GM18861 (cell line): ENCODE measurements around the gene KRTAP9-7.
"Not testable (repeated sequence)": the region's sequence is repeated elsewhere in the genome, so short reads cannot be mapped to it uniquely, and the experiment has no call there.

Source experiments
- ATAC-seq: cut with Tn5 transposase; IDR thresholded peaks from one replicate; pipeline ENCODE4 v1.9.1; 2021; ENCODE audit not compliant: unreplicated experiment

KRTAP9-7 gene

DNA sequence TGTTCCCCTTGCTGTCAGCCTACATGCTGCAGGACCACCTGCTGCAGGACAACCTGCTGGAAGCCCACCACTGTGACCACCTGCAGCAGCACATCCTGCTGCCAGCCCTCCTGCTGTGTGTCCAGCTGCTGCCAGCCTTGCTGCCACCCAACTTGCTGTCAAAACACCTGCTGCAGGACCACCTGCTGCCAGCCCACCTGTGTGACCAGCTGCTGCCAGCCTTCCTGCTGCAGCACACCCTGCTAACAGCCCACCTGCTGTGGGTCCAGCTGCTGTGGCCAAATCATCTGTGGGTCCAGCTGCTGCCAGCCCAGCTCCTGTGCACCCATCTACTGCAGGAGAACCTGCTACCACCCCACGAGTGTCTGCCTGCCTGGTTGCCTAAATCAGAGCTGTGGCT lies 4.2 kb upstream of the KRTAP9-7 start:
- ATAC-seq, result not testable (repeated sequence)

DNA sequence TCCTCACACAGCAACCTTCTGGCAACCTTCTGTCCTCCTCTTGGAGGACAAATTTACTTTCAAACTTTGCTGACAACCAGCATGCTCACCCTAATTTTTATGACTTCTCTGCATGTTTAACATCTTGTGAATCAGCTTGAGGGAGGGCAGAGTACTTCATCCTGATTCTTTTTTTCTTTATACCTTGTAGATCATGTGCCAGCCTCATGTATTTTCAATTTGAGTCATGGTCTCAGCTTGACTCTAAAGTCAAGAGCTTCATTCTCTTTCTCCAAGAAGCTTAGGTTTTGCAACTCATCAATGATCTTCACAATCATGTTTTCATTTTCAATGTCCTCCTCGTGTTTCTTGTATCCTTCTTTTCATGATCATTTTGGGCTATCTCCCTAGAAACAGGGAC lies 3.6 kb upstream of the KRTAP9-7 start:
- no peak for ATAC-seq

DNA sequence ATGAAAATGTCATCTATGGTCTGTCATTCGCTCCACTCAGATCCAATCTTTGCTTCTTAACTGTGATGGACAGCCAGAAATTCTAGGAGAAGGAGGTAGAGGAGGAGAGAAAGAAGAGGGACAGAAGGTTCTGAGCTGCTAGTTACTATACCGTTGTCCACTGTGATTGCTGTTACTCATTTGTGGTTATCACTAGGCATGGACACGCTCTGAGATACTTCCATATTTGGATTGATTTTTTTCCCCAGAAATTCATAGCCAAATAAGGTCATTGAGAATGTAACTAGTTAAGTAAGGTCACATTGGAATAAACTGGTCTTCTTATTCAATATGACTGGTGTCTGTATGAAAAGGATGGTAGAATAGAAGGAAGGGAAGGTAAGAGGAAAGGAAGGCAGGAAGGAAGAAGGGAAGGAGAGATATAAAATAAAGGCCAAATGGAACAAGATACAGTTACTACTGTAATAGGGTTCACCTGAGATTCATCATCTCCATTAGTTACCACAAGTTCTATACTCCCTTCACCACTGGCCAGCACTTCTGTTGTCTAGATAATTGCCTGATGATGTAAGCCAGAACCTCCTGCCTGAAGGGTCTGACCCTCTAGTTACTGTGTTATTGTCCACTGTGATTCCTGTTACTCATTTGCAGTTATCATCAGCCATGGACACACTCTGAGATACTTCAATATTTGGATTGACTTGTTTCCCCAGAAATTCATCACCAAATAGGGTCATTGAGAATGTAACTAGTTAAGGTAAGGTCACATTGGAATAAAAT lies 2.9 kb downstream of the KRTAP9-7 start:
- ATAC-seq, result no peak

DNA sequence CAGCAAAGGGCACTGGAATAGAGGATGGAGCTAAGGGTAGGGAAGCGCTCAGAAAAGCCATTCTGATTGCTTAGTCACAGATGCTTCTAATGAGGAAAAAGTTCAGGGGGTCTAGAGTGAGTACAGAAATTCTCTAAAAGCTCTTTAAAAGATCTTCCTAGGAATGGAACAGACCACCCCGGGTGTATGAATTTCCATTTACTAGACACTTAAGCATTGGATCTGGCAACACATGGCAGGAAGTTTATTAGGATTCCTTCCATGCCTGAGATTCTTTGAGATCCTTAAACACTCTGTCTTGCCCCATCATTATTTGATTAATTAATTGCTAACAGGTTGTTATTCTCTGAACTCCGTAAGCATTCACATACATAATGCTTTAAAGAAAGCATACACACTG lies 8.5 kb downstream of the KRTAP9-7 start:
- no peak for ATAC-seq

DNA sequence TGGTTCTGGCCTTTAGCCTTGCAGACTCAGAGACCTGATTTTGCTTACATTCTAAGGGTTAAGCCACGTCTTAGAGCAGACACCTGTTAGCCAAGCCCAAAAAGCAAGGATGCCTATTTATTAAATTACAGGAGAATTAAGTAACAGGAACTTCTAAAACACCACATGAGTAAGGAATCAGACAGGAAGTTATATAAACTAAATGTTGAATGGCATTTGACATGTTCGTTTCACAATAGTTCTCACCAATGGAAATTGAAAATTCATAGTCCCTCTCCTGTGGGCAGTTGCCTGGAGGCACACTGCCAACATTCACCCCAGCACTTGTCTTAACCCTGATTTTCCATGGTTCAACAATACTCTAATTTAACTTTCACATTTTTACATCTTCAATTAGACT lies 9.0 kb downstream of the KRTAP9-7 start:
- no peak for ATAC-seq

DNA sequence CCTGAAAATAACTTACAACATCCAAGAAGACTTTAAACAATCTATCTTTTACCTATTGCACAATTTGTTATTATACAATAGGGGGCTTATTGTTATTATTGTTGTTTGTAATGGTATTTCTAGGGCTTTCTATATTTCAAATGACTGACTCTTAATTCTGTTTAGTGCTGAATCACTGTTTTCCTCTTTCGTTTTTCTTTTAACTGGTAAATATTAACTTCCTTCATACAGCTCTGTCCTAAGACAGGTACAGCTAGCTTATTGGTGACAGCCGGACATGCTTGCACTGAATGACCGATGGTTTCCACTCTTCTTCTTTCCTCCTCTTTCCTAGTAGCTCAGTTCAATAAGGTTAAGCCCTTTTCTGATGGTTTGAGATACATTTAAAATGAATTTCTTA lies 11.6 kb downstream of the KRTAP9-7 start:
- no peak for ATAC-seq

DNA sequence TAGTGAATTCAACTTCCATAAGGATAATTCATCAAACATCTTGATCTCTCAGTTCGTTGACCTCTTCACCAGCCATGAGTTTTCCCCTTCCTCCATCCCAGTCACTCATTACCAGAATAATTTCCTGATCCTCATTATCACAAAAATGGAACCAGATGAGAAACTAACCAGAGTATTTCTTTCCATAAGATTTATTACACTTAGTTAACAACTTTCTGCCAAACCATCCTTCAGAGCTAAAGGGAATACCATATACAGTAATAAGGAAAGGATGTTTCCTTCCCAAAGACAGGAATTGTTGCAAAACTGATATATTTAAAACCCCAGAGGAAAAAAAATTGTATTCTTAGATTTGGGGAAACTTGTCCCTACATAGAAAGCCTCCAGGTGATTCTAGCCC lies 18.5 kb downstream of the KRTAP9-7 start:
- no peak for ATAC-seq

DNA sequence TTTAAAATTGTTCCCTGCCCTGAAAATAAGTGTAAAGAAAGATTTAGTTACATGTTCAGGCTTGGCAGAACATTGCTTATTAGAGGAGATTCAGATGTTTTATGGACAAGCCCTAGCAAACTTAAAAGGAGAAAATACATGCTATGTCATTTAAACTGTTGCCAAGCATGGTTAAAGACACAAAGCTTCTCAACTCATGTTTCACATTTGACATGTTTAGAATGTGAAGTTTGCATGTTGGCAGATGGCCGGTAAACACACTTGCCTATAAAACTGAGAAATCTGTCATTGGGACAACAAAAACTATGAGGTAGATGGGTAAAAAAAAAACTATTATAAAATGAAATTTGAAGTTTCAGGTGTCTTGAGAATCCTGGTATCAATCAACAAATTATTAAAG lies 21.3 kb downstream of the KRTAP9-7 start:
- ATAC-seq, result no peak

DNA sequence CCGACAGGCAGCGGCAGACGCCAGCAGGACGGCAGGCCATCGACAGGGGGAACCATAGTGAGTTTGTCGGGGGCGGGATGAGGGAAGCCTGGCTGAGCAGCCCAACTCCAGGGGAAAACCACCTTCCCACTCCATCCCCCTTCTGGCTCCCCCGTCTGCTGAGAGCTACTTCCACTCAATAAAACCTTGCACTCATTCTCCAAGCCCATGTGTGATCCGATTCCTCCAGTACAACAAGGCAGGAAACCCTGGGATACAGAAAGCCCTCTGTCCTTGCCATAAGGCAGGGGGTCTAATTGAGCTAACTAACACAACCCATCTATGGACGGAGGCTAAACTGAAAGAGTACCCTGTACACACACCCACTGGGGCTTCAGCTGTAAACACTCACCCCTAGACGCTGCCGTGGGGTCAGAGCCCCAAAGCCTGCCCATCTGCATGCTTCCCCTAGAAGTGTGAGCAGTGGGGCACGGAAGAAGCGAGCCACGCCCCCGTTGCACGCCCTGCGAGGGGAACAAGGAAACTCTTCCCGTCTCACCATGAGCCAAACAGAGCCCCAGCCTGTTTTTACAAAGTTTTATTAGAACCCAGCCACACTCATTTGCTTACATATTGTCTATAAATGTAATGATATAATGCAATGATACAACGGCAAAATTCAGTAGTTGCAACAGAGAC lies 23.1 kb downstream of the KRTAP9-7 start:
- ATAC-seq, result no peak

DNA sequence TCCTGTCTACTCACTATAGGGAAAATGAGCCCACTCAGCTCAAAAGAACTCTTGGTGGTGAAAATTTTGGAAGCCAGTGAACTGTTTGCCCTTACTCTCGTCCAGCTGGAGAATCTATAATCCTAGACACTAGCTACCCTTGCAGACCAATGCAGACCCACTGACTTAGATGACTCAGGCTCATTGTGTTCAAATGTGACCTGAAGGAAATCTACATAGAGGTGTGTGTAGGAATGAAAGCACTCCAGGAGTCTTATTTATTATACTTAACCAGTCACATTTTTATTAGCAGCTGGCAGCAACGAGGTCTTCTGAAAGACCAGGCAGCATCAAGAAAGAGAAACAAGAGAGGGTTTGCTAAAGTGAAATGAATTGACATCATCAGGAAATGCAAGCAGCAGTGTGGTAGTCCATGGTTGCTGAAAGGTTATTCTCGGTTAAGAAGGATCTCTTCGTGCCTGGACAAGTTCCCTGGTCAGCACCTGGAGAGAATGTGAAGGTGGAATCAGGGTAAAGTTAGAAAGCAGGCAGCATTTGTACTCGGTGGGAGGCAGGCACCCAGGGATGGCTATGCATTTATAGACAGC lies 25.8 kb downstream of the KRTAP9-7 start:
- ATAC-seq, result no peak

DNA sequence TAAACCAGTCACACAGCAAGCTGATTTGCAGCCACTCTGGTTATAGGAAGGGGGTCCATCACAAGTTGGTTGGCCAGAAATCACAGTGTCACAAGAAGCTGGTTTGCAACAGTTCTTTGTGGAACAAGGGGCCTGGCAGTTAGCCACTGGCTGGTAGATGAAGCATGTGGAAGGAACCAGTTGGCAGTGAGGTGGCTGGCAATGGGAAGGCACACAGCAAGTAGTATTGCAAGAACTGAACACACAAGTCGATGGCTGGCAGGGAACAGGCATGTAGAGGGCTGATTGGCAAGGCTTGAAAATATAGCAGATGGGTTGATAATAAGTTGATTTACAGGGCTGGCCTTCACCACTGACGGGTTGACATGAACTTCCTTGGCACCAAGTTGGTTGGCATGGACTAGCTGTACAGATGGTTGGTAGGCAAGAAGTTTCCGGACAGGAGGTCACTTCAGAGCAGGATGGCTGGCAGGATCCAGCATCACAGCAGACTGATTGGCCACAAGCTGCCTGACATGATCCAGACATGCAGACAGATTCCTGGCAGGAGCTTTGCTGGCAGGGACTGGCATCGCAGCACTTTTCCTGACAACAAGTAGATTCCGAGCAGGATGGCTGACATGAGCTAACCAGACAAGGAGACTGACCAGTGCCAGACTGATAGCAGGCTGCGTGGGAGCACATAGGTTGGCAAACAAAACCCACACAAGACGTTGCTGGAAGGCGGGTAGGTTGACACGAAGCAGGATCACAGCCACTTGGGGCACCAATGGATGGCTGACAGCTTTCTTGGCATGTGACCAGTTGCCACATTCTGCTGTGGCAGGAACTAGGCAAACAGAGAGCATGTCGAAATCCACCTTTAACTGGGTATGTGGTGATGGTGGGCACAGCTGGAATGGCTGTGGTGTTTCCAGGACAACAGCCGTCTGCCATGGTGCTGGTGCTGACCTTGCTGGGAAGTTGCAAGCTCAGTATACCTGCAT lies 26.7 kb downstream of the KRTAP9-7 start, which contains the start of gene KRTAP29-1:
TSS of gene KRTAP29-1 (minus strand) at position 936 of the 986 bp plus-strand sequence. CDS start at position 936, 0 bp downstream.
- no peak for ATAC-seq

DNA sequence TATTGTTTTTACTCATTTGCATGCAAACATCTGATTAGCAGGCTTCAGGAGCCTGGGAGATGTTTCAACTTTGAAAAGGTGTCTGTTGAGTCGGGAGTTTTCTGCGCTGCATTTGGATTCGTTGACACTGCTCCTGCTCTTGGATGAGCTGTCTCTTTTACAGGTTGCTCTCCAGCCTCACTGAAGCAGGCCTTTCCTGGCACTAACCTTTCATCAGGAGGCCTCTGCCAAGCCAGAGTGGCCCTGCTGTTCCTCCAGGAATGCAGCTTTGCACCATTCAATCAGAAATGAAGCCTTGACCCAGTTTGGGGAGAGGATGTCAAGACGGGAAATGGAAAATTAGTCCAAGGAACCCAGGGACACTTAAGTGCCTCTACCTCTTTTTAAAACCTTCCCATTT lies 27.5 kb downstream of the KRTAP9-7 start:
- ATAC-seq, result no peak

DNA sequence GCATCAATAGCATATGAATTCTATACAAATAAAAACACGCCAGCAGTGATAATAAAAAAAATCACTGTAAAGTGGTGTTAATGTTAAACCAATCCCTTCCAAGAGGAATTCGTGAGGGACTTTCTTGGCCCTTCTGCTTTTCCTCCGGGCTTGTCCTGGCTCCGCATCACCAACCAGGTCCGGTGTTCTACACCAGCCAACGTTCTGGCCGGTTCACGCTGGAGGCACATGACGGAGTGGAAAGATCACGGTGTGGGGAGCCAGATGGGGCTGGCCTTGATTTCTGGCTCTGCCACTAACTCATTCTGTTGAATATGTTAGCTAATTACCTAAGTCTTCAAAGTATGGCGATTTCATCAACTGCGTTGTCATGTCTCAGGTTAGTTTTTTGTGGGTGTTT lies 28.6 kb downstream of the KRTAP9-7 start:
- ATAC-seq, result no peak

DNA sequence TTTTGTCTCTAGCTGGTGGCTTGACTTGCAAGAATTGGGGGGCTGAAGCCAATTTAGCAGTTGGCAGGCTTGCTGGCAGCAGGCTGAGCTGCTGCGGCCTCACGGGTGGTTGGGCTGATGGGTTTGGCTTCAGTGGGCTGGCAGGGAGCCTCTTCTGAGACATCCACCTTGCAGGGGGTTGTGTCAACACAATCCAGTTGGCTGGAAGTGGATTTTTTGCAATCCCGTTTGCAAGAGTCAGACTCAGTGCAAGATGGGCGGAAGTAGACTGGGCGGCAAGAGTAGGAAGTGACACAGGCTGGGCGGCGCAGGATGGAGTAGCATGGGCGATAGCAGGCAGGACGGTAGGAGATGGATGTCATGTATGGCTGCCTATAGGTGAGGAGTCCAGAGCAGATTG lies 32.1 kb downstream of the KRTAP9-7 start:
- no peak for ATAC-seq

DNA sequence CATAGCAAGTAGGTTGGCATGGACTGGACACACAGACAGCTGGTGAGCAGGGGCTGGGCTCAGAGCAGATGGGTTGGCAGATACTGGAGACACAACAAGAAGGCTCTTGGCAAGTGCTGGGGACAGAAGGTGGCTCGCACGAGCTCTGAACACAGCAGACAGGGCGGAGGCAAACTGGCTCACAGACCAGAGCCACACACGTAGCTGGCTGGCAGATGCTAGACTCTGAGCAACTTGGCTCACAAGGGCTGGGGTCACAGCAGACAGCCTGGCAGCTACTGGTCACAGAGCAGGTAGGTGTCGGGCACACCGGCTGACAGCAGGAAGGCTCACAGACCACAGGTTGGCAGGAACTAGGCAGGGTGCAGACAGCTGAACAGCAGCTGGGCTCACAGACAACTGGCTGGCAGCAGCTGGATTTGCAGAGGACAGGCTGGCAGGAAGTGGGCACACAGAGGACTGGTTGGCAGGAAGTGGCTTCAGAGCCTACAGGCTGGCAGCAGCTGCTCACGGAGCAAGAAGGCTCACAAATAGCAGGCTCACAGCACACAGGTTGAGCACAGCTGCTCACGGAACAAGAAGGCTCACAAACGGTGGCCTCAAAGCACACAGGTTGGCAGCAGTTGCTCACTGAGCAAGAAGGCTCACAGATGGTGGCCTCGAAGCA lies 32.9 kb downstream of the KRTAP9-7 start:
- ATAC-seq, result peak; percentile 43

DNA sequence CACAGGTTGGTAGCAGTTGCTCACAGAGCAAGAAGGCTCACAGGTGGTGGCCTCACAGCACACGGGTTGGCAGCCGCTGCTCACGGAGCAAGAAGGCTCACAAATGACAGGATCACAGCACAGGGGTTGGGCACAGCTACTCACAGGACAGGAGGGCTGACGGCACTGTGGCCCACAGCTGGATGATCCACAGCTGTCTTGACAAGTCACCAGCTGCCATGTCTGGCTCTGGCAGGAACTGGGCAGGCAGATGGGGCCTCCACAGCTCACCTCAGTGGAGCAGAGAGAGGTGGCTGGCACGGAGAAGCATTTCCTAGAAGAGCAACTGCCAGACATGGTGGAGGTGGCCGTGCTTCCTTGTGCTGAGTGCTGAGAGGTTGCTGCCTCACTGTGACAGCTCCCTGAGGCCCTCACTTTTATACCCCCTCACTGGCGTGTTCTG lies 33.4 kb downstream of the KRTAP9-7 start, which contains the start of gene KRTAP16-1:
TSS of gene KRTAP16-1 (minus strand) at position 392 of the 442 bp plus-strand sequence. CDS start at position 336, 56 bp downstream.
- peak; percentile 22 for ATAC-seq

DNA sequence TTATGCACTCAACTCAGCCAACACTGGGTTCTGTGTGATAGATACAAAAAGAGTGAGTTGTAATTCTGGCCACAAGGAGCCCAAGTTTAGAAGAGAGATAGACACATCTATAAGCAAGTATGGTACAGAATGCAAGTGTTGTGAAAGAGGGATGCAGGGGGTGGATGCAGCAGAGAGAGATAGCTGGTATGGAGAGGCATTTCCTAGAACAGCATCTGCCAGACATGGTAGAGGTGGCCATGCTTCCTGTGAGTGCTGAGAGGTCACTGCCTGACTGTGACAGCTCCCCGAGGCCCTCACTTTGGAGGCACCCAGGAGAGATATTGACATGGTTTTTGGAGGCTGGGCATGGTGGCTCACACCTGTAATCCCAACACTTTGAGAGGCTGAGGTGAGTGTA lies 35.6 kb downstream of the KRTAP9-7 start:
- no peak for ATAC-seq

DNA sequence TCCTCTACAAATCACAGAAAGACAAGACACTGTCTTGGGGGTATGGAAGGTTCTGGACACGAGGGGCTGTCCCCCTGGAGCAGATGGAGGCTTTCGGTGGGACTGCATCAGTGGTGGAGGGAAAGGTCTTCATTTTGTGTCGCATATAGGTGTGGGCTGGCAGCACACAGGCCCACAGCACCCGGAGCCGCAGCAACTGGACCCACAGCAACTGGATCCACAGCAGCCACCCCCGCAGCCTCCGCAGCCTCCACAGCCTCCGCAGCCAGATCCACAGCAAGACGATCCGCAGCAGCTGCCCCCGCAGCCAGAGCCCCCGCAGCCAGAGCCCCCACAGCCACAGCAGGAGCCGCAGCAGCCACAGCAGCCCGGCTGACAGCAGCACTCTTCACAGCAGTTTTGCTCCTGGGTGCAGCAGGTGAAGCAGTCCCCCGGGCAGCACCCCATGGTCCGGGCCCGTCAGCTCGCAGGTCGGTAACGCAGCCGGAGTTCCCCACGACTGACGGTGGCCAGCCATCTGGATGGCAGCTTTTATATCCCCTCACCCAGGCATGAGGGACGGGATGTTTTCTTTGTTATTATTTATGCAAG lies 39.8 kb downstream of the KRTAP9-7 start, which contains the start of gene KRTAP17-1:
TSS of gene KRTAP17-1 (minus strand) at position 507 of the 591 bp plus-strand sequence. CDS start at position 447, 60 bp downstream.
- no peak for ATAC-seq

DNA sequence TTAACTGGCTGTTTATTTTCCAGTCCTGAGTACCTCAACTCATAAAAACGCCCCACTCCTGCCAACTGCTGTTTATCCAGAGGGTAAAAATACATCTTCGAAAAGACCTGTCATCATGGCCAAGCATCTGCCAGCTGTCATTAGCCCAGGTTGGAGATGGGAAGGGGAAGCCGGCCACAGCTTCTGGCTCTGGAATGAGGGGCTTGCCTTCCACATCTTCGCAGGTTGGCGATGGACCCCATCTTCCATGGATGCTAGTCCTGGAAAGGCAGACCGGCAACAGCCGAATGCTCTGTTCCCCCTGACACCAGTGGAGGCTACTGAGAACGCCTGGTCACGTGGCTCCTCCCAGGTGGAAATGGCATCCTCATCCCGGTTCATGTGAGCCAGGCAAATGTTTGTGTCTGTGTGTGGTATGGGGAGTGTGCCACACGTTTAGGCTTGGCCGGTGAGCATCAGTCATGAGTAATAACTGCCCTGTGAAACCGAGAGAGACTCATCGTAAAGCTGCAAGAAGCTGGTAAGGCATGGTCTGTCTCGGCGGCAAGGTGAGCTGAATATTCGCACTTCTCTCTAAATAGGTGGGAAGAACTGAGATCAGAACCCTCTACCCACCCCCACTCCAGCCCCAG lies 40.4 kb downstream of the KRTAP9-7 start:
- no peak for ATAC-seq
